Measurements from ENCODE around the gene EPHA3.

The EPHA3 gene

GRCh38 chr3:89472101-89472500 is 364.7 kb downstream of the EPHA3 start:
- no peak for DNase-seq

GRCh38 chr3:89474333-89475130 is 367.1 kb downstream of the EPHA3 start:
- DNase-seq = no peak

- DNase-seq = no peak
These were observed 381.6 kb downstream of the EPHA3 start for GRCh38 chr3:89488800-89489580.

GRCh38 chr3:89490129-89490528 is 382.7 kb downstream of the EPHA3 start:
- no peak for DNase-seq

- no peak for DNase-seq
These were observed 387.3 kb downstream of the EPHA3 start for GRCh38 chr3:89494734-89495133.

- DNase-seq = no peak
These were observed 396.5 kb downstream of the EPHA3 start for GRCh38 chr3:89503891-89504391.

- DNase-seq = no peak
These were observed 397.0 kb downstream of the EPHA3 start for GRCh38 chr3:89504432-89504831.

- no peak for DNase-seq
These were observed 399.2 kb downstream of the EPHA3 start for GRCh38 chr3:89506462-89507103.

- DNase-seq = no peak
These were observed 413.9 kb downstream of the EPHA3 start for GRCh38 chr3:89521328-89521727.

- no peak for DNase-seq
These were observed 414.7 kb downstream of the EPHA3 start for GRCh38 chr3:89522155-89522554.

GRCh38 chr3:89525609-89526008 is 418.2 kb downstream of the EPHA3 start:
- no peak for DNase-seq

GRCh38 chr3:89527736-89528305 is 420.4 kb downstream of the EPHA3 start:
- no peak for DNase-seq
